GM21717 (cell line): Measurements from ENCODE around the gene SPRR1B.
"Not testable (repeated sequence)": the region's sequence is repeated elsewhere in the genome, so short reads cannot be mapped to it uniquely, and the experiment has no call there.

ENCODE experiments used
- ATAC-seq: cut with Tn5 transposase; IDR thresholded peaks from one replicate; pipeline ENCODE4 v1.9.1; 2021; ENCODE audit warnings: mild to moderate bottlenecking, moderate library complexity; ENCODE audit not compliant: unreplicated experiment

The SPRR1B gene, protein sequence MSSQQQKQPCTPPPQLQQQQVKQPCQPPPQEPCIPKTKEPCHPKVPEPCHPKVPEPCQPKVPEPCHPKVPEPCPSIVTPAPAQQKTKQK

DNA sequence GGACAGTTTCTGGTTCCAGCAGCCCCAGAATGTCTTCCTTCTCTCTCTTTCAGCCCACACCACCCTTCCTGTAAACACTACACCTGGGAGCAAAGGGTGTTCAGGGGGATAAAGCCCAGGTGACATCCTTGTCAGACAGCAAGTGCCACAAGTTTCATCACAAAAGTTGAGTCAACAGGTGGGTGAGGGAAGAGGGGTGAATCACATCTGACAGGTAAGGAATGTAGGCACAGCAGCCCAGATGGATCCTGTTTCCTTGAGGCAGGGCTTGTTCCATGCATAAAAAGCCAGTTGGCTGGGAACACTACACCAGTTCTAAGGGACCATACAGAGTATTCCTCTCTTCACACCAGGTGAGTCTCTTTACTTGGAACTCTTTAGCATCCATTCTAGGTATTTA is at the start of gene SPRR1B:
Gene SPRR1B (plus strand): TSS at position 309 of the 400 bp plus-strand sequence. CDS start 1,143 bp downstream, outside the sequence.
- no peak for ATAC-seq

DNA sequence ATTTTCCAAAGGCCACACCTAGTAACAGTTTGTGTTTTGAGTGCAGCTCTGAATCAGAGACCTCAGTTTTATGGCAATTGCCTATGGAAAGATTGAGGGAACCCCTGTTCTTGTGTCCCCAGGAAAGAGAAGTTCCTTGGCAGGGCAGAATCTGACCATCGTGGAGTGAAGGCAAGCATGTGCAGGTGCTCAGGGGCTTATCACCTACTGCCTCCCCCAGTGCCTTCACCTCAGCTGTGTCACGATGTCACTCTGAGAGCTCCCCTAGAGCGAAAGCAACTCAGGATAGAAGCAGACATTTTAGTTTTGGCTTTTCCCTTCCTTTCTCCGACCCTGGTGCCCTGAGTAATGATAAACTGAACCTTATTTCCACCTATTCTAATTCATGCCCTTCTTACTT is 48.9 kb upstream of the SPRR1B start:
- ATAC-seq, result no peak

DNA sequence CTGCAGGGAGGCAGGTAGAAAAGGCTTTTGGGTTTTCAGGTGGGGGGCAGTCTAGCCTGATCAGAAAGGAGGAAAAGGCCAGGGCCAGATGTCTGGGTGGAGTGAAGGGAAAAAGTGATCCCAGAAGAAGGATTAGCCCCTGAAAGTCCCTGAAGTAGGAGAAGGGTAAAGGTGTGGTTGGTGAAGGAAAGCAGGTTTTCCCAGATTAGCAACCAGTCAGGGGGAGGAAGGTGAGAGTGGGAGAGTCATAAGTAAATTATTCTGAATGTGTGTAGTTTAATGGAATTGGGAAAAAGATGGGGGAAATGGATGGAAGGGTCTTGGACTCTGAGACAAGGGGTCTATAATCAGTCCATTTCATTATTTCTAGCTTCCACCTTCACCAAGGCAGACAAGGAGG is 47.8 kb upstream of the SPRR1B start:
- no peak for ATAC-seq

DNA sequence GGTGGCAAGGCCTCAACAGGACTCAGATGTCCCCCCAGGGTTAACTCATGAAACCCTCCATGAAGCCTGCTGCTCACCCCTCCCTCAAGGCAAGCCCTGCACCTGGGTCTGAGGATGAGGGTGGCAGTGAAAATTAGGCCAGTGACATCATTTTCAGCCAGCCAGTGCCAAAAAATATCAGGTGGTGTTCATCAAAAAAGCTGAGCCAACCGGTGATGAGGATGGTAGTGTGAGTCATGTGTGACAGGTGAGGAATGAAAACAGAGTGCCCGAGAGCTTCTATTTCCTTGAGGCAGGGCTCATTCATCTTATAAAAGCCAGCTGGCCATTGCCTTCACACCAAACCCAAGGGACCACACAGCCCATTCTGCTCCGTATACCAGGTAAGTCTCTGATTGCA is 47.3 kb upstream of the SPRR1B start, which contains the start of gene SPRR1A:
Gene SPRR1A (plus strand): TSS at position 339 of the 400 bp plus-strand sequence. CDS start 1,150 bp downstream, outside the sequence.
- no peak for ATAC-seq

DNA sequence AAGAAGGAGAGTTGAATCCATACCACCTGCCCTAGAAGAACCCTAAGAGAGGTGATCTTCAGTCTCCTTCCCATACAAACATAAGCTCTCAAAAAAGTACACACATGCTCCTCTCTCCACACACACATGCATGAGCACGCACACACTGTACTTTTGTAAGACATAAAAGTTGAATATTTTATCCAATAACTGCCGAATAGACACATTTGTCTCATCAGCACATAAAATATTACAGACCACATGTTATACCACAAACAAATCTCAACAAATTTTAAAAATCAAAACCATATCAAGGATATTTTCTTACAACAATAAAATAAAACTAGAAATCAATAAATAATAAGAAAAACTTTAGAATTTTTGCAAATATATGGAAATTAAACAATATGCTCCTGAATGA is 44.4 kb upstream of the SPRR1B start:
- ATAC-seq, result no peak

DNA sequence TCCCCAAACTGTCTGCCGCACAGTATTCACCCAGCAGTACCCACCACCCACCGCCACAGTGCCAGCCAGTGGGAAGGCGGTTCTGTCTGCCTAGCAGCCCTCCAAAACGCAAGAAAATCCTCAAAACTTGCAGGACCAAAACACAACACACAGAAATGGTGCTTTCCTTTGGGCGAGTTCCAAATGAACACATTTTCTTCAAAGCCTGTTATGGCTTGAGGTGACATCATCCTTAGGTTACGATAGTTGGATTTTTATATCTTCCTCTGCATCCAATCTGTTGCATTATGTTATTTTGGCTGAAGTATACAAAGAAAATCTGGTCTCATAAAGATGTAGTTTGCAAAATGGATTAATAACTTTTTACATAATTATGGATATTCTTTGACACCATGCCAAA is 37.8 kb upstream of the SPRR1B start:
- ATAC-seq, result no peak

DNA sequence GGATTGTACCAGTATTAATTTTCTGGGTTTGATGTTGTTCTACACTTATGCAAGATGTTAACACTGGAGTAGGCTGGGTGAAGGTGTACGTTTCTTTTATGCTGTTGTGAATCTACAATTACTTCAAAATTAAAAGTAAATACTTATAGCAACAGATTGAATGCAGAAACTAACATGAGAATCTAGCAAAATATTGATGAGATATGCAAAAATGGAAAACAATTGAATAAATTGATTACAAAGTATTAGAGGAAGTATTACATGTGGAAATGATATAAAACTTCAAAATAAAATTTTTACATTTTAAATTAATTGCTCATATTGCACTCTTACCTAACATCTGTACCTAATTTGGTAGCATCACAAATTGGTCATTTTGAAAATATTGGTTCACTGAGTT is 35.2 kb upstream of the SPRR1B start:
- no peak for ATAC-seq

DNA sequence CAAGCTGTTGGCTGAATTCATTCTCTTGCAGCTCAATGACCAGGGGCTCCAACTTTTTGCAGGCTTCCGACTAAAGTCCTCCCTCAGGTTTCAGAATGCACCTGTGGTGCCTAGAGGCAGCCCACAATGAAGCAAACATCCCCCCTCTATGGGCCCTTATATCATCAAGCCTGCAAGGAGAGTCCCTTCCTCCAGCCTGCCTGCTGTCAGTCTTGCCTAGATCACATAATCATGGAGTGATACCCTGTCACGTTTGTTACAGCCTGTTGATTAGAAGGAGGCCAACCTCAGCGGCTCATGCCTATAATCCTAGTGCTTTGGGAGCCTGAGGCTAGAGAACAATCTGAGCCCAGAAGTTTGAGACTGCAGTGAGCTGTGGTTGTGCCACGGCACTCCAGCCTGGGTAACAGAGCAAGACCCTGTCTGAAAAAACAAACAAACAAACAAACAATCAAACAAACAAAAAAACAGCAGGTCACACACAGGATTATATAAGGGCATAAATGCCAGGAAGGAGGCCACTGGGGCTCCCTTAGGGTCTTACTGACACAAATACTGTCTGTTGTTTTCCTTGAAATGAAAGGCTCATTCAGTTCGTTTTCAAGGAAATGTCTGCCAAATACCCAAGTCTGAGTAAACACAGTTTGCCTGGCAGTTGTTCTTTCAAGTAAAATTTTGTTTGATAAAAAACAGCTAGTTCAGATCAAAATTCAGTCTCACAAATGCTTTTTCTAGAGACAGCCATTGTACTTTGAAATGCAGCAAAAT is 34.2 kb upstream of the SPRR1B start:
- ATAC-seq, result no peak

DNA sequence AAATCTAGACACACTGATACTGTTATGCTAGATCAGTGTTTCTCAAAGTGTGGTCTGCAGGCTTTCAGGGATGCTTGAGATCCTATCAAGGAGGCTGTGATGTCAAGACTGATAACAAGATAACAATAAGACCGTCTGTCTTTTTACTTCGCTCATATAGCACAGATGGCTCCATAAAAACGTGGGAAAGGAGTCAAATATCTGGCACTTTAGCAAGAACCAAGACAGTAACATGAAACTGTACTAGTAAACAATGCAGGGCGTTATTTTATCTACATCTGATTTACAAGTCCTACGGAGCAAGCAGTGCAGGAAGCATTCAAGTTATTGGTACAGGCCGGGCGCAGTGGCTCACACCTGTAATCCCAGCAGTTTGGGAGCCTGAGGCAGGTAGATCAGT is 33.1 kb upstream of the SPRR1B start:
- ATAC-seq, result no peak

DNA sequence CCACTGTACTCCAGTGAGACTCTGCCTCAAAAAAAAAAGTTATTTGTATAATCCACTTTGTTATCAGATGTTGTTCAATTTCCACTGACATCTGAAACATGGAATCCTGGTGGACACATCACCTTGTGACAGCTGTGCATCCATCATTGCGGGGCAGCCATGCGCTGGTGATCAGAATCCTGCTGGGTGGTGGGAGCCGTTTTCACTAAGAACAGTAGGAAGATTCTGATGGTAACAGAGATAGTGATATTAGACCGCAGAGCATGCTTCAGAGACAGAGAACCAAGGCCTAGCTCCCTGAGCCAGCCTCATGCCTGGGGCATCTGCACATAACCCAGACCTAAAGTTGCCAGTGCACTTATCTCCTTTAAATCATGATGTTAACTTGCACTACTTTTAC is 32.5 kb upstream of the SPRR1B start:
- no peak for ATAC-seq

DNA sequence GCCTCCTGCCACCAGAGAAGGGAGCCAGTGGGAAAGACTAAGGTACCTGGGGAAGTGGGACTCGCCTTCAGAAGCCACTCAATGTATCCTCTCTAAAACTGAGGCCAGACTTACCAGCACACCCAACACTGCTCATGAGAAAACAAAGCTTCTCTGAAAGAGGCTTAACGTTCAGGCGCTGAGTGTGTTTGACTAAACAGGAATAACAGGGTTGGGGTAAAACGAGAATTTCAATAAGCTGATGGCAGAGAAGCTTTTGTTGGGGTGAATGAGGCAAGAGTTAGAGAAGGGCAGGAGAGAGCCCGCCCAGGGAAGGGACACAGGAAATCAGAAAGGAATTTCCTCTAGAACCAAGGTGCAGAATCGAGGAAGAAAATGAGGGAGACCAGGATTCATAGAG is 31.2 kb upstream of the SPRR1B start:
- no peak for ATAC-seq

DNA sequence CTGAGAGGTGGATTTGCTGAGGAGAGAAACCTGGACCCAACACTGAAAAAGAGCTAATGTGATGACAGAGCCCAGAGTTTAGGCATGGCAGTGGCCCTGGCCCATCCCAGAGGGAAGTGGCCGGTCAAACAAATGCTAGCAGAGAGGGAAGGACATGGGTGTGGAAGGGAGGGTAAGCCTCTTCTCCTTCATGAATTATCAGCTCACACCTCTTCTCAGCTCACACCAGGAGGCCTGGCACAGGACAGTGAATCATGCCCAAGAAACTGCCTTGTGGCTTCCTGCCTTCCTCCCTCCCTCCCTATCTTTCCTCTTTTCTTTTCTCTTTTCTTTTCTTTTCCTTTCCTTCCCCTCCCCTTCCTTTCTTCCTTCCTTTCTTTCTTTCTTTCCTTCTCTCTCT is 30.7 kb upstream of the SPRR1B start:
- no peak for ATAC-seq

DNA sequence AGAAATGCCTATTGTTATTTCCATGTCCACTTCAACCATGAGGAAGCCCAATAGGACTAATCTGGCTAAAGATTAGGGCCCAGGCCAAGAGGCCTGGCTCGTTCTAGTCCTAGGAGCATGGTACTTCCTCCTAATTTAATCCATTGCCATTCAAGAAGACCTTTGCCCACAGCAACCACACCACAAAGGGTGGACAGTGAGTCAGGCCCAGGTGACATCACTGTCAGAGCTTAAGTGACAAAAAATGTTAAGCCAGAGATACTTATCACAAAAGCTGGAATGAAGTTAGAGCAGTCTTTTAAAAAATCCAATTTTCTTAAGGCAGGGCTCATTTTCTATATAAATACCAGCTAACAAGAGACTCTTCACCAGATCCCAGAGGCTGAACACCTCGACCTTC is 29.6 kb upstream of the SPRR1B start, which contains the start of gene SPRR3:
Gene SPRR3 (plus strand): TSS at position 368 of the 400 bp plus-strand sequence. CDS start 1,272 bp downstream, outside the sequence.
- ATAC-seq, result no peak

DNA sequence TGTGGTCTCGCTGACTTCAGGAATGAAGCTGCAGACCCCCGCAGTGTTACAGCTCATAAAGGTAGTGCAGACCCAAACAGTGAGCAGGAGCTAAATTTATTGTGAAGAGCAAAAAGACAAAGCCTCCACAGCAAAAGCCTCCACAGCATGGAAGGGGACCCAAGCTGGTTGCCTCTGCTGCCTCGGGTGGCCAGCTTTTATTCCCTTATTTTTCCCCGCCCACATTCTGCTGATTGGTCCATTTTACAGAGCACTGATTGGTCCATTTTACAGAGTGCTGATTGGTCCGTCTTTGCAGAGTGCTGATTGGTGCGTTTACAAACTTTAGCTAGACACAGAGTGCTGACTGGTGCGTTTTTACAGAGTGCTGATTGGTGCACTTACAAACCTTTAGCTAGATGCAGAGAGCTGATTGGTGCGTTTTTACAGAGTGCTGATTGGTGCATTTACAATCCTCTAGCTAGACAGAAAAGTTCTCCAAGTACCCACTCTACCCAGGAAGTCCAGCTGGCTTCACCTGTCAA is 19.7 kb upstream of the SPRR1B start:
- ATAC-seq, result not testable (repeated sequence)

DNA sequence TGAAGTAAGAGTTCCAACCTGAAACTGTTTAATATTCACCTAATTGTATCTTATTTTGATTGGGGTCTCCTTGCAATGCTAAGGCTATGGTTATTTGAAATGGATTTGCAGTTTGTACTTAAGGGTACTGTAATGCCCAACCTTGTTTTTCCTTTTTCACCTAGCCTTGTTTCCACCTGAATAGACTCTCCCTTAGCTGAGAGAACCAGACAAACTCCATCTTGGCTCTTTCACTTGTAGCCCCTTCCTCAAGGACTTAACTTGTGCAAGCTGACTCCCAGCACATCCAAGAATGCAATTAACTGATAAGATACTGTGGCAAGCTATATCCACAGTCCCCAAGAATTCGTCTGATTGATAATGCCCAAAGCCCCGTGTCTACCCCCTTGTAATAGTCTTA is 9.2 kb upstream of the SPRR1B start:
- ATAC-seq, result not testable (repeated sequence)

DNA sequence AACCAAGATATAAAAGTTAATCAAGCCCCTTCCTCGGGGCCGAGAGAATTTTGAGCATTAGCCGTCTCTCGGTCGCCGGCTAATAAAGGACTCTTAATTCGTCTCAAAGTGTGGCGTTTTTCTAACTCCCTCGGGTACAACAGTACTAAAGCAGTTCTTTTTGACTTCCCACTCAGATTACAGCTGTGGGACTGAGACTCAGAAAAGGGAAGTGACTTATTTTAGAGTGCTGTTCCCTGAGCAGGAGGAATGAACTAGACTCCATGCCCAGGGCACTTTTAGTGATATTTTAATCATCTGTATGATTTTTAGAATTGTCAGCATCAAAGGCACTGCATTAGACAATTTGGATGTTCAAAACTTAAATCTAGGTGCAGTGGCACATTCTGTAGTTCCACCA is 8.7 kb upstream of the SPRR1B start:
- not testable (repeated sequence) for ATAC-seq

DNA sequence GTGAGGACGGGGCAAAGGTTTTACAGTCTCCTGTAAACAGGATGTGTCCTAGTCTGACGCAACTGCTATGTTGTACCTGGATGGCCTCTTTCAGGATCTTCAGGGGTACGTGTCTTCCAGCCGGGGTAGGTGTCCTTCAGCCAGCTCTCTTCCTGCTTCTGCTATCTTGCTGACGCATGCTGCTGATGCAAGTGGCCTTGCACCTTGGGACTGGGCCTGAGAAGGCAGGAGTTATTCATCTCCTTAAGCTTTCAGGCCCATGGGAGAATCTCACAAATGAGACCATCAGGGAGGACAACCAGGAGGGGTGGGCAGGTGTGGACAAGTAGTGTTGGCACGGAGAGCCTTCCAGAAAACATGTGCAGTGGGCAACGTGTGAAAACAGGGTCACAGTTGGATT is 7.9 kb upstream of the SPRR1B start:
- no peak for ATAC-seq

DNA sequence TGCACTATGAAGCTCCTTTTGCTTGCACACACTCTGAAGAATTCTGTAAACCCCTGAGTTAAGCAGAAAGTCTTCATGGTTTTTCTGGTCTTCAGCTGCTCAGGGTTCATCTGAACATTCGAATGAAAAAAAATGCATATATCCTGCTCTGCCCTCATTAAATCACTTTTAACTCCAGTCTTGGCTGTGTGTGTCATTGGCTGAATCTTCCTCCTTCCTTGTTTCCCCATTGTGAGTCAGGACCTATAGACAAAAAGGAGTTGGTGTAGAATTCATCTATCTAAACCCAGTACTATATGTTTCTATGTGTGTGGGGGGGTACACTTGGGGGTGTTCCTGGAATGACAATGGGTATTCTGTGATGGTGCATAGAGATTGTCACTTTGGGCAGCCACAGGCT is 6.6 kb upstream of the SPRR1B start:
- ATAC-seq, result no peak

DNA sequence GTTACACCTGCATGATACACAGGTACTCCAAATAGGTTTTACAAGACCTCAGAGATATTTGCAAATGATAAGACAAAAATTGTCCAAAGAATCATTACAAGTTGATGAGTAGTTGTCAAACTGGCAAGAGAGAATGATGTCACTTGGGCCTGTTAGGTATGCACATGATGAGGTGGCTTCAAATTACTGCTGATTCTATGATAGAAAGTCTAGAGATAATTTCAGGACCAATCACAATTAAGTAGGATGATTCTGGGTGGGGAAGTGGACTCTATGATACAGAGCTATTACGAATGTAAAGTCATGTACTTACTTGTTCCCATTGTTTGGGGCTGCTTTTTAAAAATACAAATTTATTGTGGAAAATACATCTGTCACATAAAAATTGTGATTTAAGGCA is 5.2 kb upstream of the SPRR1B start:
- no peak for ATAC-seq

DNA sequence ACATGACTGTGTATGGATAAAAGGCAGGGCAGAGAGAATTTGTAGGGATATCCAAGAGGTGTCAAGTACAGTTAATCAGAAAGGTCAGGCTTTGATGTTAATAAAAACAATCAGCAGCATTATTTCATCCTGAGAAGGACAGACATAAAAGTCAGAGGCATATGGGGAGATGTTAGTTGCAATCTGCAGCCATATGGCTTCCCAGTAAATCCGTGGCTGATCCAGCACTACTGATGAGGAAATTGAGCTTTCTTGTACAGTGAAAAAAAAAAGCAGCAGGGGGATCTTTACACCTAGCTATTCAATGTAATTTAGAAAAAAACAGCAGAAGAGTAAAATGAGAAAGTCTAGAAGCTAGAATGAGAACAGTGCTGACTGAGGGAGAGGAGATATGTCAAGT is 2.2 kb upstream of the SPRR1B start:
- no peak for ATAC-seq

DNA sequence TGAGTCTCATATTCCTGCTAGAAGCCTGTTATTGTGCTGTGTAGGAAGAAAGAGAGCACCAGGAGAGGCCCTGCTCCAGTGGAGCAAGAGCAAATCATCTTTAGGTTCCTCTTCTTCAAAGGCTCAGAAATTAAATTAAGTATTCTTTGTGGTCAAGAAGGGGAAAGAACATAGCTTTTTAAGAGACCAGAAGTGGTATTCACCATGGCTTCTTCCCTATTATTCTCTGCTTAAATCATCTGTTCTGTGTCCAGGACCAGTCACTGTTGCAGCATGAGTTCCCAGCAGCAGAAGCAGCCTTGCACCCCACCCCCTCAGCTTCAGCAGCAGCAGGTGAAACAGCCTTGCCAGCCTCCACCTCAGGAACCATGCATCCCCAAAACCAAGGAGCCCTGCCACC is 1.1 kb downstream of the SPRR1B start:
- ATAC-seq, result no peak

DNA sequence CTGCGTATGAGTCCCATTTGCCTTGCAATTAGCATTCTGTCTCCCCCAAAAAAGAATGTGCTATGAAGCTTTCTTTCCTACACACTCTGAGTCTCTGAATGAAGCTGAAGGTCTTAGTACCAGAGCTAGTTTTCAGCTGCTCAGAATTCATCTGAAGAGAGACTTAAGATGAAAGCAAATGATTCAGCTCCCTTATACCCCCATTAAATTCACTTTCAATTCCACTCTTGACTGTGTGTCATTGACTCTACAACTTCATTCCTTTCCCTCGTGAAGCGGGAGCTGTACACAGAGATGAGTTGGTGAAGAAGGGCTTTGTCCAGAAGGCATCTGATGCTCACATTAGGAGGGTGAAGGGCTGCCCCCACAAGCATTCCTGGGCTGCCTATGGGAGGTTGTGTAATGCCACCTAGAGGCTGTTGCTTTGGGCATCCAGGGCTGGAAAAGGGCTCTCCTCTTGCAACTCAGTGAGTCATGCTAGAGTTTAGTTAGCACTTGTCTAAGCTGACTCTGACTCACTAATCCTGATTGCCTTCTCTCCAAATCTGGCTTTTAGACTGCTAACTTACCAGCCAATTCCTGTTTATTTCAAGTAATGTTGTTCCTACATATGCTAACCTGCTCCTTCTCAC is 1.8 kb downstream of the SPRR1B start:
- no peak for ATAC-seq
